Activated CD8-positive, alpha-beta memory T cell treated with anti-CD3 and anti-CD28 coated beads for 4 hours (primary cell): ENCODE data around the gene PPP1R13L.
A peak's percentile ranks its signal among the peaks of the same experiment; 100 is the strongest.

Experiments used
- DNase-seq, 2 donors: peaks; one replicate each; pipeline ENCODE4 v3.0.0-alpha.2; 2020; ENCODE audit warnings: low read depth in 2 of 2

The PPP1R13L gene

DNA sequence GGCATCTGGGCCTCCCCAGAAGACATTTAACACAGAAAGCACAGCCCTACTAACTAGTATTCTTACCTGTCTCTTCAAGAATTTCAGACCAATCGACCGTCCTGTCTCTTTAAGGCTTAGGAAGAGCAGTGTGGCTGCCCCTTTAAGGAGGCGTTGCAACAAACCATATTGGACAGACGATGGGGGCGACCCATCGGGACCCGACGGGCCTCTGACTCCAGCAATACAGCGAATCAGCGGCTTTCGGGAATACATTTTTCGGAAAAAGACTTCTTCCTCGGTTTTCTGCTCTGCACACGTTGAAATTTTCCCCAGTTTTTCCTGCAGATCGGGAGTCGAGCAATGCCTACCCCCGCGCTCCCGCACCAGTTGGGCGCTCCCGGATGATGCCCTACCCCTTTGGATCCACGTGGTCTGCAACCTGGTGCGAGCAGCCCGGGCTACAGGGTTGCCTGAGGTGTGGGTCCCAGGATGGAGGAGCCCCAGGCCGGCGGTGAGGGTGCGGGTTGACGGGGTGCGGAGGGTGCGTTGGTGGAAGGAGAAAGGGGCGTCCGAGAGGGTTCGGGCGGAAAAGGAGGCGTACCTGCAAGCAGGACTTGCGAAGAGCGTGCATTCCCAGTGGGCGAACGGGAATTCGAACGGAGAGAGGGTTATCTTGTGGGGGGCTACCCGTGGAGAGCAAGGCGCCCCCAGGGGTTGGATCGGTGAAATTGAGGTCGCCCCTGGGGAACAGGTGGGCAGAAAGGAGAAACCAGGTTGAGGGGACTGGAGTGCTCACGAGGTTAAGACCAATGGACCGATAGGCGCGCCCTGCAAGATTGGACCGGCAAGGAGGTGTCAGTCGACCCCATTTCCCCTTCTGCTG is 1.6 kb upstream of the PPP1R13L start, which contains the start of gene POLR1G:
Gene POLR1G, plus strand, starts transcription at position 419 of the 865 bp plus-strand sequence. Its CDS starts 53 bp downstream, at position 472.
- DNase-seq: peak; percentile 60 to 68

DNA sequence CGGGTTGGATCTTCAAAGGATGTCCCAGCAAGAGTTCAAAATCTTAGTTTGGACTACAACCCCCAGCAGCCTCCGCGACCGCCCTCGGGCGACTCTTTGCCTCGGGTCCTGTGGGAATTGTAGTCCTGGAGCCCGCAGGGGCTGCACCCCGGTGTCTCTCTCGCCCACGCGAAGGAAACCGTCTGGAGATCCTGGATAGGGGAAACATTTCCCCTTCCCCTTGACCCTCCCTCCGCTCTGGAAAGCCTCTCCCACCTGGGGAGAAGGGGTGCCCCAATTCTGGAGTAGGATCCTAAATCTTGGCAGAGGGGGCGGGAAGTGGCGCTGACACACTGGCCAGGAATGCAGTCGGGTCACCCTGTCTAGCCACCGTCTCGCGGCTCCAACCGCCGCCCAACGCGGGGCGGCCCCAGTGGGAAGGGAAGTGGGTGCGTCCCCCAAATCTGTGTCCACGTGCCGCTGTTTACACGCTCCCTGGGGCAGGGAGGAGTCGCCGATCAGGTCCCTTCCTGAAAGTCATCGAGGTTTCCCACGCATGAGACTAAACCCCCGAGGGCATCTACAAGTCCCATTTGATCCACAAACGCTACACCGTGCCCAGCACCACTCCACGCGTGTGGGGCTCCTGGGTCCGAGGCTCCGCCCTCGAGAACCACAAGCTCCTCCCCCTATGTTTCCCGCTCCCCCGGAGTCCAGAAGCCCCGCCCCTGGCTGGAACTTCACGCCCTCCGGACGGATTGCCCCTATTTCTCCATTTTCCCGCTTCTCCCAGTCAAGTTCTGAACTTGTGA is 761 bp upstream of the PPP1R13L start:
- peak; percentile 61 to 69 for DNase-seq

DNA sequence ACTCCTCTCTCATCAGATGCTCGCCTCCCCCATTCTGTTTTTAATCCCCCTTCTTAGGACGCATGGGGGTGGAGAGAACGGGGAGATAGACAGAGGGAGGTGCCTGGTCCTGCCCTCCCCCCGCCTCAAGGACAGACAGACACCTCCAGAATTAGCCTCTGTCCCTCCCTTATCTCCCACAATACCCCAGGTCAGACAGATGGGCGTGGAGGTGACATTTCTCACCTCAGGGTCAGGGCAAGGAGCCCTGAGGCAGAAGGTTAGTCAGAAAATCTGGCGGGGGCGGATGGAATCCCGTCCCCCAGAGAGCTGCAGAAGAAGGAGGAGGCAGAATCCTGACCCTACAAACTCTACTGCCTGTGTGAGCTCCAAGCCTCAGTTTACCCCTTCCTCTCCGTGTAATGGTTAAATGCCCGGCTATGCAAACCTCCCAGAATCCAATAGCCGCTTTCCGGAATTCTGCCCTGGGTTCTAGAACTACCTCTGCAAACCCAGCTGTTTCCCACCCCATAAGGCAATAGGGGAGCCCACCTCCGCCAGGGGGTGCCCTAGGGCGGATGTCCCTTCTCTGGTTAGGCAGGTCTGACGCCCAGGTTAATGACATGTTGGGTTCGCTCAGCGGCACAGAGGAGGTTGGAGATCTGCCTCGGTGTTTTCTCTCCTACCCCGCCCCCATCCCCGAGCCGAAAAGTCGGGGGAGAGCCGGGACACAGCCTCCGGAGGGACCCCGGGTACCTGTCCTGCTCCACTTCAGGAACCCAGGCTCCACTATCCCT is 900 bp downstream of the PPP1R13L start:
- DNase-seq: peak; percentile 27 to 33

DNA sequence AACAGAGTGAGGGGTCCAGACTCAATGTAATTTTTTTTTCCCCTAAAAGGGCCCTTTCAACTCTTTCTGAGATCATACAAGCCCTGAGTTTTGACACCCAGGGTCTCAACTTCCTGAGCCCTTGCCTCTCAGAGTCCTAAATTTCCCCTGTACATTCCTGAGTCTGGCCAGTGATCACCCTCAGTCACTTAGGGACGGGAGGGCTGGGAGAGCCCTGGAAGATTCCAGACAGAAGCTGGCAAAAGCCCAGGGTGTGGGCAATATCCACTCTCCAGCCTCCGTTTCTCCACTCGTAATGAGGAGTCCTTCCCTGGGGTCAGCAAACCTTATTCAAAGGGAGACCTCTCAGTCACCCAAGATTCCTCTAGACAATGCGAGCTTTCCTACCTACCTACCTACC is 1.6 kb downstream of the PPP1R13L start:
- no peak for DNase-seq

DNA sequence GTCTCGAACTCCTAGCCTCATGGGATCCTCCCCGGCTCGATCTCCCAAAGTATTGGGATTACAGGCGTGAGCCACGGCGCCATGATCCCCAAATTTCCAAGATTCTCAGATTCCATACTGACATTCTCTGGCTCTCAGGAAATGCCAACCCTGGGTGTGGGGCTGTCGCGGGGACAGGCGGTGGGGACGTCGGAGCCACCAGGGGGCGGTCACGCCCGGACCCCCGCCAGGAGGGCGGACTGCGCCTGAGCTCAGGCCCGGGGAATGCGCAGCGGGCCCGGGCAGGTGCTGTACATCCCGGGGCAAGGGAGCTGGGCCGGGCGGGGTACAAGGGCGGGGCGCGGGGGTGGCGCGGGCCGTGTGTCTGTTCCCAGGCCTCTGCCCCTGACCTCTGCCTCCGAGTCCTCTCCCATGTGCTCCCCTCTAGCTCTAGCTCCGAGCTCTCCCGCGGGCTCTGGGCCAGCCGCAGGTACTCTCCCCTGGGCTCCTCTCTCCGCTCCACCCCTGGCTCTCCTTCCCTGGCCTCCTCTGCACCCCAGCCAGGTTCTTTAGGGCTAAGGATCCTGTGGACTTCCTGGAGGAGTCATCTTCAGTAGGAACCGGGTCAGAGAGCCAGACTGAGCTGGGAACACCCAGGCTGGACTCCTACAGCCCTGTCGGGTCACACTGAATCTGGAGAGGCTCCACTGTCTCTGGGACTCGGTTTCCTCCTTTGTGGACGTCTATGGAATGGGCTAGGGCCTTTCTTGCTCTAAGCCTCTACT is 2.4 kb downstream of the PPP1R13L start:
- DNase-seq: no peak

DNA sequence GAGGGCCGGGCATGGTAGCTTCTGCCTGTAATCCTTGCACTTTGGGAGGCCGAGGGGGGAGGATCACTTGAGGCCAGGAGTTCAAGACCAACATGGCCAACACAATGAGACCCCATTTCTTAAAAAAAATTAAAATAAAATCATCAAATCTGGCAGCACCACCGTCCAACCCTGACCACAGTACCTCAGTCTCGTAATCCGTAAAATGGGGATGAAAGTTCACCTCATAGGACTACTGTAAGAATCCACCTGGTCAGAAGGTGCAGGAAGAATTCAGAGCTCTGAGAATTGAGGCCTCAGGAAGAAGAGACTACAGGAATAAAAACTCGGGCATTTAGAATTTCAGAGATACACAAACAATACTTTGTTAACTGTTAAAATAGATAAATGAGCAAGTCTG is 3.1 kb downstream of the PPP1R13L start:
- DNase-seq: no peak

DNA sequence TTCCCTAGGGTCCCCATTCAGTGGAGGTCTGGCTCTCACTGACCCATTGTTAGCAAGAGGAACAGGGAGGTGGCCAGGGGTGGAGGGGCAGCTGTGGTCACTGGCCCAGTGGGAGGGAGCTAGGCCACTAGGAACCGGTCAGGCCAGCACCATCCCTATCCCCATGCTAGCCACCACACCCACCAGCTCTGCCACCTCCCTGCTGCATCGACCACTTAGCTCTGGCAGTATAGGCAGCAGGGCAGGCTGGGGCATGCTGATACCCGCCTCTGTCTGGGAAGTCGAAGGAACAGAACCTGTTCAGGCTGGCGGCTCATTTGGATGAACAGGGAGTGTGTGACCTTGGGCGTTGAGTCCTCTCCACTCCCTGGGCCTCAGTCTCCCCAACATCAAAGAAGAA is 4.7 kb downstream of the PPP1R13L start:
- no peak for DNase-seq

DNA sequence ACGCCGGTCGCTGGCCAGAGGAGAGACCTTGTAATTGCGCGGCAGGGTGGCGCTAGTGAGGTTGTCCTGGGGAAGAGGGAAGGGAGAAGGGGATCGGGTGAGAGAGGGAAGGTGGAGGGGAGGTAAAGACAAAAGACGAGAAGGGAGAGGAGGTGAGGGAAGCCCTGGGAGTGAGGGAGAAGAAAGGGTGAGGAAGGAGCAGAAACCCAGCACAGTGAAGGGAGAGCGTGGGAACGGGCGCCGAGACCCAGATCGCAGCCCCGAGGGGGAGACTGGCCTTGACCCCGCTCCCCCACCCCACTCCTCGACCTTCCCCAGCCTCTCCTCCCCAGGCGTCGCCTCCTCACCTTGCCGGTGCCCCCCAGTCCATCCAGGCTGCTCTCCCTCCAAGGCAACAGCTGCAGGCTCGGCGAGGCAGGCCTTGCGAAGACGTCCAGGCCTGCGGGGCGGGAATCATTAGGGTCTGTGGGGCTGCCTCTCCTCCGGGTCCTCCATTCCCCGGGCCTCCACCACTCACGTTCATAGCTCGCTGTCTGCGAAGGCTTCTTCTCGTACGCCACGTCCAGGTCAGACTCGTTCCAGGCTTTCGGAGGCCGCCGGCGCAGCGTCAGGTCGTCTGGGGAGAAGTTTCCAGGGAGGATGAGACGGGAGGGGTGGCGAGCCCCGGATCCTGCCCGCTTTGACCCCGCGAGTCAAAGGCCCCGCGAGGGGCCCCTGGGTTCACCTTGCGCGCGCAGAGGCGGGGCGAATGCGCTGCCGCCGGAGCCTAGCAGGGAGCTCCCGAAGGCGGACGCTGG is 8.8 kb downstream of the PPP1R13L start:
- DNase-seq: no peak

DNA sequence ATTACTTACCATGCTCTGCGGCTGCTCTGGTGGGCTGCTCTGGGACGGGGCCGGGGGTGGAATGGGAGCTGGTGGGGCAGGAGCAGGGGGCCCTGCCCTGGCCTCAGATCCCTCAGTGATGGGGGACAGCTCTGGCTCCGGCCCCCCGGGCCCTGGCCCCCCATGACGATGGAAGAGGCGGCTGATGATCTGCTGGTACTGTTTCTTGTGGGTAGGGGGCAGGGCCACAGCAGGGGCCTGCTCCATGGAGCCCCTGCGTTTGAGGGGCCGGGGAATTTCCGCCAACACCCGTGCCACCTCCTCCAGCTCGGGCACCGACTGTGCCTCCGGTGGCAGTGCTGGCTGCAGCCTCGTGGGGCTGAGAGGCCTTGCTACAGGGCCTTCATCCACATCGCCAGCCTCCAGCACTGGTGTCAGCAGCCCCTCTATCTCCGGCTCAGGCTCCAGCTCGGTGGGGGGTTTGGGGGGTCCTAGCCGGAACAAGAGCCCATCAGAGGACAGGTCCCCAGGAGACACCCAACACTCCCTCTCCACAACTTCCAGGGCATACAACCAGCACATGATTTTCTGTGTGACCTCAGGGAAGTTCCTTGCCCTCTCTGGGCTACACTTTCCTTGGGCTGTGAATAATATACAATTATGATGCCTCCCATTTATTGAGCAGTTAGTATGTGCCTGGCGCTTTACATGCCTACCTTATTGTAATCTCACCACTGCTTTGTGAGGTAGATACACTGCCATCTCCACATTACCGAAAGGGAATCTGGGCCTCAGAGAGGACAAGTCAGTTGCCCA is 12.8 kb downstream of the PPP1R13L start:
- no peak for DNase-seq

DNA sequence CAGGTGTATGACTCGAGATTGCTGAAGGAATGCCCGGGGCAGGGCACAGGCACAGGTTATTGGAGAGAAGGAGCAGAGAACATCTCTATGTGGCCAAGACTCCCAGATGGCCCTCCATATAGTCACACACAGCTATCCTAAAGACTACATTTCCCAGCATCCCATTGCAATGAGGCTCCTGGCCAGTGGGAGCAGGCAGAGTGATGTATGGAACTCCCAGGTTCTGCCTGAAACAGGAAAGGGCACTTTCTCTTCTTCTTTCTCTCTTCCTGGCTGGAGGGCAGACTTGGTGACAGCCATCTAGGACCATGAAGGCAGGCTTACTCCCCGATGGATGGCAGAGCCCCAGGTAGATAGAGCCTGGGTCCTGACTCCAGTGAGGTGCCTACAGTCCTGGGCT is 13.5 kb downstream of the PPP1R13L start:
- no peak for DNase-seq

DNA sequence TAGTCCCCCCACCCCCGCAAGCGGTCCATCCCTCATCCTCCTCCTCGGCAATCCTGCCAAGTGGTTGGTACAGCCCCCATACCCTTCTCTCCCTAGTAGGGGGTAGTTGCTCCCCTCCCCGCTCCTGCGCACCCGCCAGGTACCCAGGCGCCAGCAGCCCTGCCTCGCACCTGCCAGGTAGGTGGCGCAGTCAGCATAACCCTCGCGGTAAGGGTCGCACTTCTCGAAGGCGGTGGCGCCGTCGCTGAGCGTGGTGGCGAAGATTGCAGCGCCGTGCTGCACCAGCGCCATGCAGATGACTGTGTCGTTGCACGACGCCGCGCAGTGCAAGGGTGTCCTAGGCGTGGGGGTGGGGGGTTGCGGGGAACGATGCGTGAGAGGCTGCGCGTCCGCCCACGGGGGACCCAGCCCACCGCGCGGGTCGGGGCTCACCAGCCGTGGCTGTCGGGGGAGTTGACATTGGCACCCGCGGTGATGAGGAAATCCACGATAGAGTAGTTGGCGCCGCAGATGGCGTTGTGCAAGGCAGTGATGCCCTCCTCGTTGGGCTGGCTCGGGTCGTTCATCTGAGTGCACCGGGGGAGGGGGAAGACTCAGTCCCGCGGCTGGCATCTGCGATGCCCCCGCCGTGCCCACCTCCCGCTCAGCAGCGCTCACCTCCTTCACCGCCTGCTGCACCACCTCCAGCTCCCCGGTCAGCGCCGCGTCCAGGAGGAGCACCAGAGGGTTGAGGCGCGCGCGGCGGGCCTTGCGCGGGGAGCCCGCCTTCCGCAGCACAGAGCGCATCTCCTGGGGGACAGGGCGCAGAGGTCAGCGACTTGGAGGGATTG is 19.3 kb downstream of the PPP1R13L start:
- DNase-seq: no peak

DNA sequence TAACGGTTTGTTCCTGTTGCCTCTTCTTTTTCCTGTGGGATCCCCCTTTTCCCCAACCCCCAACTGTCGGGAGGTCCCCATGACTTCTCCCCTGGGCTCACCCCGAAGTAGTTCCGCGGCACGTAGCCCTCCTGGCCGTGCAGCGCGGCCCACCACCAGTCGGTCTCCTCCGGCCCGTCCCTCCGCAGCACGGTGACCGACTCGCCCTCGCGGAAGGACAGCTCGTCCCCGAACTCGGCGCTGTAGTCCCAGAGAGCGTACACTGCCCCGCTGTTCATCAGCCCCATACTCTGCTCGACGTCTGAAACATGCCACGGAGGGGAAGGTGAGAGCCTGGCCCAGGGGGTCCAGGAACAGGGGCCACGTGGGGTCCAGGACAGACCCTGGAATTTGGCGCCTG is 22.4 kb downstream of the PPP1R13L start:
- no peak for DNase-seq

DNA sequence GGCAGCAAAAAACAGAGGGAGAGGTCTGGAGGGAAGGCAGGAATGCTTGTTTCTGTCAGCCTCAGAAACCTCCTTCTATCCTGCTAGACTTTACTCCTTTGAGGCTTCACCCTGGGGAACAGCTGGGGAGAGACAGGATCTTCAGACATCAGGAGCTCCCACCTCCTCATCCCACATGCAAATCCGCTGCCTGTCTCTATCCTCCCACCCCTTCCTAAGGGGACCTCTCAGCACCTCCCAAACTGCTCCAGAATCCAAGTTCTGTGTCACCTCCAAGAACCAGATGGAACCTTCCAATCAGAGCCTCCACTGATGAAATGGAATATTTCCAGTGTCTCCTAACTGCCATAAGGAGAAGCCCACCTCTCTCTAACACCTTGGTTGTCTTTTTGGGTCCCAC is 24.8 kb downstream of the PPP1R13L start:
- DNase-seq: no peak

DNA sequence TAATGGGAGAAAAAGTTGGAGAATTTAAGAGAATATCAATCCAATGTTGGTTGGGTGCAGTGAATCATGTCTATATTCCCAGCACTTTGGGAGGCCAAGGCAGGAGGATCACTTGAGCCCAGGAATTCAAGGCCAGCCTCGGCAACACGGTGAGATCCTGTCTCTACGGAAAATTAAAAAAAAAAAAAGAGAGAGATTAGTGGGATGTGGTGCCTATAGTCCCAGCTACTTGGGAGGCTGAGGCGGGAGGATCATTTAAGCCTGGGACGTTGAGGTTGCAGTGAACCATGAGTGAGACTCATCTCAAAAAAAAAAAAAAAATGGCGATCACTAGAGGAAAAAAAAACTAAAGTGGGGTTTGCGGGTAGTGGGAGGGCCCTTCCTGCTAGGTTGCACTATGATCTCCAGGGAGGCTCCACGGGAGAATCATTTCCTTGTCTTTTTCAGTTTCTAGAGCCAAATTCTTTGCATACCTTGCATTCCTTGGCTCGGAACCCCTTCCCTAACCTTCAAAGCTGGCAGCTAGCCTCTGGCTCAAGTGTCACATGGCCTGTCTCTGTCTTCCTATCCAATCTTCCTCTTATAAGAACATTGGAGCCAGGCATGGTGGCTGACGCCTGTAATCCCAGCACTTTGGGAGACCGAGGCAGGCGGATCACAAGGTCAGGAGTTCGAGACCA is 28.7 kb downstream of the PPP1R13L start:
- DNase-seq: no peak

DNA sequence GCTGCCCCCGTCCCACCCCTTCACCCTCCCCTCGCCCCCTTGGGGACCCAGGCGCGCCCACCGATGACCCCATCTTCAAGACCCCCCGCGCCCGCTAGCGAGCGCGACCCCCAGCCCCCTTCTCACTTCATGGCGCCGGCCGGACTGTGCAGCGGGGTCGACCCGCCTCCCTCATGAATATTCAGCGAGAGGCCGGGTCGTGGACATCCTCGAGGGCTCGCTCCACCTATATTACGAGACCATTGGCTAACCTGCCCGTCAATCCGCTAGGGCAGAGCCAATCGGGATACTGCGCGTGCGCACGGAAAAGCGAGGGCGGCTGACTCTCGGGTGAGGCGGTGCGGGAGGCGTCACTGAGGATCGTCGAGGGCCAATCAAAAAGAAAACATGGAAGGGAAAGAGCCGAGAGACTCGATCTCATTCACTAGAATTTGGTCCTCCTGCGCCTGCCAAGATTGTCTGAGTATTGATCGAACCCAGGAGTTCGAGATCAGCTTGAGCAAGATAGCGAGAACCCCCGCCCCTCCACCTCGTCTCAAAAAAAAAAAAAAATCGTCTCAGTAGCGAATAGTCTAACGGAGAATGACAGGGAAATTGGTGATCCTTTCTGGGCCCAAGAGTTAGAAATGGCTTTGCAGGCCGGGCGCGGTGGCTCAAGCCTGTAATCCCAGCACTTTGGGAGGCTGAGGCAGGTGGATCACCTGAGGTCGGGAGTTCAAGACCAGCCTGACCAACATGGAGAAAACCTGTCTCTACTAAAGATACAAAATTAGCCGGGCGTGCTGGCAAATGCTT is 34.3 kb downstream of the PPP1R13L start, which contains the start of gene ERCC2:
Gene ERCC2, minus strand, starts transcription at position 164 of the 795 bp plus-strand sequence. Its CDS starts 33 bp downstream, at position 131.
- peak; percentile 99 for DNase-seq

DNA sequence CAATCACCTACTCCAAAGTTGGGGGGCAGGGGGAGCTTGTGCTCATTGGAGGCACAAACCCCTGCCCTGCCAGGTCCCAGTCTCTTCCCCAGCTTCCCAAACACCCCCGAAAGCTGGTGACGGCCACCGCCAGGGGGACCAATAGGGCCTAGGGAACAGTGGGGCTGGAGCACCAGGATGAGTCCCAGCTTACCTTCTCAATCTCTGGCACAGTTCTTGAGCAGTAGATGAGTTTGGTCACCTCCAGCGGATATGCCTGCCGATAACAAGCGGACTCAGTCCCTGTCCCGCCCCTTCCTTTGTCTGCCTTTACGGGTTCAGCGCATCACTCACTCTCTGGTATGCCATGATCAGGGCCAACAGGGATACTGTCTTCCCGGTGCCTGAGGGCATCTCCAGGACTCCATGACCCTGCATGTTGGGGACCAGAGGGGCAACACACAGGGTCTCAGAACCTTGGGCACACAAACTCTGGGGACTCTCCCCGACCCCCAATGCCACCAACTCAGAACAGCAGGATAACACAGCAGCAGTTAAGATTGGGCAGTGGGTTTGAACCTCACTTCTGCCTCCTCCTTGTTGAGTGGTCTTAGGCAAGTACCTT is 36.0 kb downstream of the PPP1R13L start:
- no peak for DNase-seq

DNA sequence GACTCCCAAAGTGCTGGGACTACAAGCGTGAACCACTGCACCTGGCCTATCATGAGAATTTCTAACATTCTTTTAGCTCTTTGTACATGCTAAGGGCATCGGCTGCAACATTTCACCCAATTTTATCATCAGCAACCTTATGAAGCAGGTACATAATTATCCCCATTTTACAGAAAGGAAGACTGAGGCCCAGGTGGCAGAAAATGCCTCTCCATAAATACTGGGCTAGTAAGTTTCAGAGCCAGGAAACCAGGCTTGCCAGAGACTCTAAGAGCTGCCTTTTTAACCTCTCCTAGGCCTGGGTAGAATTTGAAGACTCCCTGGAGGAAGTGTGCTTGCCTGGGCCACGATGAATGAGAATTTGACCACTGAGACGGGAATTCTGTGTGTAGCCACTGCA is 36.7 kb downstream of the PPP1R13L start:
- DNase-seq: no peak
